ENCODE data around the gene ATP8A2.

The ATP8A2 gene

GRCh38 chr13:25930653-25931052 lies 558.9 kb downstream of the ATP8A2 start:
- no peak for TF ChIP-seq CTCF (IDR thresholded peaks at IDR 0.05; ENCODE audit: low read depth, low read length)
- H3K4me3 ChIP-seq (ENCODE audit: low read depth, low read length), result no peak overlapping the region

GRCh38 chr13:25932365-25932764 lies 560.6 kb downstream of the ATP8A2 start:
- no peak overlapping the region for H3K4me3 ChIP-seq (ENCODE audit: low read depth, low read length)
- no peak for TF ChIP-seq CTCF (IDR thresholded peaks at IDR 0.05; ENCODE audit: low read depth, low read length)

- TF ChIP-seq CTCF (IDR thresholded peaks at IDR 0.05; ENCODE audit: low read depth, low read length), result no peak
- no peak overlapping the region for H3K4me3 ChIP-seq (ENCODE audit: low read depth, low read length)
Measured at GRCh38 chr13:25933520-25933919, 561.7 kb downstream of the ATP8A2 start.

- TF ChIP-seq CTCF (IDR thresholded peaks at IDR 0.05; ENCODE audit: low read depth, low read length), result no peak
Measured at GRCh38 chr13:25934127-25934526, 562.4 kb downstream of the ATP8A2 start.

GRCh38 chr13:25939961-25940687 lies 568.4 kb downstream of the ATP8A2 start:
- H3K4me3 ChIP-seq (ENCODE audit: low read depth, low read length), result no peak overlapping the region
- no peak for TF ChIP-seq CTCF (IDR thresholded peaks at IDR 0.05; ENCODE audit: low read depth, low read length)

More at GRCh38 chr13:25934127-25934526, 562.4 kb downstream of the ATP8A2 start:
- H3K4me3 ChIP-seq (ENCODE audit: low read depth, low read length), result no peak overlapping the region

GRCh38 chr13:25943081-25943480 lies 571.3 kb downstream of the ATP8A2 start:
- H3K4me3 ChIP-seq (ENCODE audit: low read depth, low read length), result no peak overlapping the region
- TF ChIP-seq CTCF (IDR thresholded peaks at IDR 0.05; ENCODE audit: low read depth, low read length), result no peak

GRCh38 chr13:25943658-25944057 lies 571.9 kb downstream of the ATP8A2 start:
- no peak for TF ChIP-seq CTCF (IDR thresholded peaks at IDR 0.05; ENCODE audit: low read depth, low read length)
- H3K4me3 ChIP-seq (ENCODE audit: low read depth, low read length), result no peak overlapping the region

All from WI38 (cell line).